ENCODE data around the gene ROR2. TPM values are rescaled to one million over a fixed set of nuclear protein-coding genes. Genes with fewer than 3 reads are reported as not detected.

The ROR2 gene
- total and polyA plus RNA-seq, 2 donors (not counting 3 experiments of a cell fraction or from before 2014, with no cell fraction given): not detected

GRCh38 chr9:91840469-91840868 lies 109.6 kb downstream of the ROR2 start:
- Histone ChIP-seq H2AFZ (ENCODE audit: low read depth, low read length) (no peak overlapping the region), H3K4me2 (ENCODE audit: insufficient read depth, low read length) (no peak overlapping the region), H3K4me3 (replicated peaks in 1 of 3; ENCODE audit: insufficient read depth in 1 of 3, low read depth in 1 of 3, low read length in 3 of 3) (no peak overlapping the region), H3K9me1 (replicated peaks; ENCODE audit: control insufficient read depth, extremely low read depth, insufficient read depth, low read length) (no peaks in the 10 kb centered on the region), H3K36me3 (ENCODE audit: control insufficient read depth in 2 of 2, extremely low read depth in 1 of 2, insufficient read depth in 2 of 2, low read length in 2 of 2) (no peaks in the 10 kb centered on the region), H4K20me1 (replicated peaks; ENCODE audit: control insufficient read depth, extremely low read depth, insufficient read depth, low read length) (no peaks in the 10 kb centered on the region), H3K79me2 (ENCODE audit: control insufficient read depth, insufficient read depth, low read length) (no peaks in the 10 kb centered on the region), H3K9ac (replicated peaks; ENCODE audit: extremely low read depth, insufficient read depth, low read length) (no peak overlapping the region), H3K4me1 (ENCODE audit: control insufficient read depth, extremely low read depth, insufficient read depth, low read length) (no peaks in the 10 kb centered on the region), H3K27me3 (ENCODE audit: control insufficient read depth in 2 of 2, insufficient read depth in 2 of 2, low read length in 2 of 2) (no peaks in the 10 kb centered on the region), H3K27ac (ENCODE audit: insufficient read depth, low read depth, low read length) (no peak overlapping the region), H3K9me3 (replicated peaks; ENCODE audit: control insufficient read depth, insufficient read depth, low read length) (no peaks in the 10 kb centered on the region)
- dilution Hi-C loops (cut with MboI; ENCODE audit: extremely low pct_ligation_motif_present, low sequenced_read_pairs) (no loop called here), intact Hi-C loops (cut with micrococcal nuclease) (no loop called here)
- CTCF ChIA-PET: no interaction called here
- no peak for TF ChIP-seq JUN (IDR thresholded peaks at IDR 0.05; ENCODE audit: borderline replicate concordance, insufficient read depth, insufficient read length, low read depth)
- POLR2A ChIA-PET: no interaction called here
- no peak for FAIRE-seq
- no TSS peak for BruUV-seq (replicated peaks)
- DNase-seq (ENCODE audit: low read depth, low spot score): no peak

DNA sequence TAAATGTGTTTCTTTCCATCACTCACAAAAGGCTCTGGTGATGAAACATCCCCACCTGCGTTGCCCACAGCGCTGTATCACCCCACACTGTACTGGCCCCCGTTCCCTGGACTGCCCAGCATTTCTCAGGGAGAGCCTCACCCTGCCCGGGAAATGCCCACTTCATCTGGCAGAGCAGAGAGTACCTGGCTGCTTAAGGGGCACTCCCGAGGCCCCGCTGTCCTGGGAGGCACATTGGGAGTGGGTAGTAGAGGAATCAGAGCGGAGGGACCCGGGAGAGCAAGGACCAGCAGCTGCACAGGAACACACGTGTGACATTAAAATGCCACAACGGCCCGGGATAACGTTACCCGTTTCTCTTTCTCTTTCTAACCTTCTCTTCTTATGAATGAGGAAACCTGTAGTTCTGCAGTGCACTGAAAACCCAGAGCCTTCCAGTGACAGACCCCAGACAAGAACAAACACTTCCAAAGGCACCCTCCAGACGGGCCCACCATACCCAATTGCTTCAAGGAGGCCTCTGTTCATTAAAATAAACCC lies 110.0 kb downstream of the ROR2 start:
- Histone ChIP-seq H3K79me2 (ENCODE audit: control insufficient read depth, insufficient read depth, low read length) (no peaks in the 10 kb centered on the region), H3K4me1 (ENCODE audit: control insufficient read depth, extremely low read depth, insufficient read depth, low read length) (no peaks in the 10 kb centered on the region), H4K20me1 (replicated peaks; ENCODE audit: control insufficient read depth, extremely low read depth, insufficient read depth, low read length) (no peaks in the 10 kb centered on the region), H3K27ac (ENCODE audit: insufficient read depth, low read depth, low read length) (no peak overlapping the region), H3K36me3 (ENCODE audit: control insufficient read depth in 2 of 2, extremely low read depth in 1 of 2, insufficient read depth in 2 of 2, low read length in 2 of 2) (no peaks in the 10 kb centered on the region), H3K9ac (replicated peaks; ENCODE audit: extremely low read depth, insufficient read depth, low read length) (no peak overlapping the region), H3K27me3 (ENCODE audit: control insufficient read depth in 2 of 2, insufficient read depth in 2 of 2, low read length in 2 of 2) (no peaks in the 10 kb centered on the region), H3K9me3 (replicated peaks; ENCODE audit: control insufficient read depth, insufficient read depth, low read length) (no peaks in the 10 kb centered on the region), H3K4me3 (replicated peaks in 1 of 3; ENCODE audit: insufficient read depth in 1 of 3, low read depth in 1 of 3, low read length in 3 of 3) (no peak overlapping the region), H2AFZ (ENCODE audit: low read depth, low read length) (no peak overlapping the region), H3K9me1 (replicated peaks; ENCODE audit: control insufficient read depth, extremely low read depth, insufficient read depth, low read length) (no peaks in the 10 kb centered on the region), H3K4me2 (ENCODE audit: insufficient read depth, low read length) (no peak overlapping the region)
- intact Hi-C loops (cut with micrococcal nuclease): no loop called here
- ChIA-PET POLR2A (no interaction called here), CTCF (no interaction called here)
- TF ChIP-seq, protein P1, sequence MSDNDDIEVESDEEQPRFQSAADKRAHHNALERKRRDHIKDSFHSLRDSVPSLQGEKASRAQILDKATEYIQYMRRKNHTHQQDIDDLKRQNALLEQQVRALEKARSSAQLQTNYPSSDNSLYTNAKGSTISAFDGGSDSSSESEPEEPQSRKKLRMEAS (IDR thresholded peaks at IDR 0.05; ENCODE audit: insufficient read depth, insufficient read length): no peak
- TF ChIP-seq POLR2A (IDR thresholded peaks at IDR 0.05; ENCODE audit: low read depth, low read length) (no peak), EZH2 (IDR thresholded peaks at IDR 0.05; ENCODE audit: borderline replicate concordance, low read depth, low read length, severe bottlenecking) (no peak), POLR2AphosphoS5 (IDR thresholded peaks at IDR 0.05; ENCODE audit: insufficient read depth, low read depth, low read length) (no peak), JUN (IDR thresholded peaks at IDR 0.05; ENCODE audit: borderline replicate concordance, insufficient read depth, insufficient read length, low read depth) (no peak)
- dilution Hi-C loops (cut with MboI; ENCODE audit: extremely low pct_ligation_motif_present, low sequenced_read_pairs): no loop called here
- FAIRE-seq: no peak
- no peak for DNase-seq (ENCODE audit: low read depth, low spot score)
- BruUV-seq (replicated peaks): no TSS peak

Measured in endothelial cell of umbilical vein (primary cell).